Astrocyte (in vitro differentiated cells and primary cell): ENCODE measurements around the gene PDE11A. TPM values are rescaled to one million over a fixed set of nuclear protein-coding genes. Genes with fewer than 3 reads are reported as not detected.

Source experiments
- DNase-seq: peaks from one replicate; pipeline ENCODE4 v3.0.0-alpha.2; 2010; ENCODE audit warnings: low read depth
- FAIRE-seq: peaks from 2 replicates; lab custom pipeline; 2011; peaks lifted over from hg19 to GRCh38; lab: Jason Lieb, UNC
- H2AFZ ChIP-seq: 2 replicates; pipeline ENCODE4 v1.6.0; 2012; ENCODE audit warnings: low read depth, low read length, inconsistent platforms
- H3K27ac ChIP-seq: 2 replicates; pipeline ENCODE4 v1.5.1; 2011; ENCODE audit warnings: low read depth, low read length, inconsistent platforms
- H3K27me3 ChIP-seq: 2 replicates; pipeline ENCODE4 v1.6.0; 2011; ENCODE audit warnings: low read length, inconsistent platforms; ENCODE audit not compliant: insufficient read depth
- H3K36me3 ChIP-seq: 2 replicates; pipeline ENCODE4 v1.5.1; 2011; ENCODE audit warnings: low read length, inconsistent platforms; ENCODE audit not compliant: insufficient read depth
- H3K4me1 ChIP-seq: 2 replicates; pipeline ENCODE4 v1.5.1; 2011; ENCODE audit warnings: low read length, inconsistent platforms; ENCODE audit not compliant: insufficient read depth
- H3K4me2 ChIP-seq: 2 replicates; pipeline ENCODE4 v1.6.0; 2012; ENCODE audit warnings: low read length, inconsistent platforms
- H3K4me3 ChIP-seq: 2 replicates; pipeline ENCODE4 v1.5.1; 2011; ENCODE audit warnings: low read depth, mild to moderate bottlenecking, low read length, inconsistent platforms; ENCODE audit not compliant: insufficient read depth
- H3K79me2 ChIP-seq: 2 replicates; pipeline ENCODE4 v1.6.0; 2012; ENCODE audit warnings: mild to moderate bottlenecking, low read length, inconsistent platforms; ENCODE audit not compliant: insufficient read depth
- H3K9ac ChIP-seq: 2 replicates; pipeline ENCODE4 v1.6.0; 2012; ENCODE audit warnings: mild to moderate bottlenecking, low read length, inconsistent platforms
- H3K9me3 ChIP-seq: 2 replicates; pipeline ENCODE4 v1.5.1; 2012; ENCODE audit warnings: low read depth, mild to moderate bottlenecking, low read length, inconsistent platforms; ENCODE audit not compliant: insufficient read depth
- H4K20me1 ChIP-seq: 2 replicates; pipeline ENCODE4 v1.6.0; 2012; ENCODE audit warnings: low read length, inconsistent platforms; ENCODE audit not compliant: insufficient read depth
- H3K27ac Mint-ChIP-seq: one replicate; pipeline ENCODE4 v1.8.0; 2021; ENCODE audit warnings: mild to moderate bottlenecking, mixed read lengths; ENCODE audit not compliant: unreplicated experiment
- H3K27me3 Mint-ChIP-seq: one replicate; pipeline ENCODE4 v1.8.0; 2021; ENCODE audit warnings: low read depth, mixed read lengths; ENCODE audit not compliant: unreplicated experiment
- H3K36me3 Mint-ChIP-seq: one replicate; pipeline ENCODE4 v1.8.0; 2021; ENCODE audit warnings: low read depth, mixed read lengths; ENCODE audit not compliant: unreplicated experiment
- H3K4me1 Mint-ChIP-seq: one replicate; pipeline ENCODE4 v1.8.0; 2021; ENCODE audit warnings: low read depth, mixed read lengths; ENCODE audit not compliant: unreplicated experiment
- H3K4me3 Mint-ChIP-seq: one replicate; pipeline ENCODE4 v1.8.0; 2021; ENCODE audit warnings: mild to moderate bottlenecking, moderate library complexity, mixed read lengths; ENCODE audit not compliant: unreplicated experiment
- H3K9me3 Mint-ChIP-seq: one replicate; pipeline ENCODE4 v1.8.0; 2021; ENCODE audit warnings: mild to moderate bottlenecking, mixed read lengths; ENCODE audit not compliant: unreplicated experiment
- CTCF ChIP-seq: IDR thresholded peaks from 2 replicates; pipeline ENCODE4 v1.5.1; 2011; ENCODE audit warnings: low read depth, mild to moderate bottlenecking, inconsistent platforms, low read length, moderate library complexity; ENCODE audit not compliant: insufficient read depth
- EZH2 ChIP-seq: IDR thresholded peaks from 2 replicates; pipeline ENCODE4 v1.6.1; 2012; ENCODE audit warnings: mild to moderate bottlenecking, low read length, inconsistent platforms; ENCODE audit not compliant: insufficient read depth
- total RNA-seq: library from RNA; stranded (reverse); gene quantifications from 2 replicates; pipeline ENCODE4 v1.2.1, GENCODE V29; 2021

The PDE11A gene
- total RNA-seq, 1 donor from 2014 or later = 0.45 TPM

- TF ChIP-seq CTCF = no peak
- TF ChIP-seq EZH2 = no peak
- H3K4me1 Mint-ChIP-seq = no peaks in the 10 kb centered on the region
- Histone ChIP-seq H3K27me3 (no peaks in the 10 kb centered on the region), H3K9ac (no peak overlapping the region), H3K4me2 (no peak overlapping the region), H2AFZ (no peak overlapping the region), H3K36me3 (no peaks in the 10 kb centered on the region), H3K27ac (no peak overlapping the region), H4K20me1 (no peaks in the 10 kb centered on the region), H3K4me1 (no peaks in the 10 kb centered on the region), H3K4me3 (no peak overlapping the region), H3K9me3 (no peaks in the 10 kb centered on the region), H3K79me2 (no peaks in the 10 kb centered on the region)
- no peak overlapping the region for H3K27ac Mint-ChIP-seq
- no peak for DNase-seq
- no peaks in the 10 kb centered on the region for H3K27me3 Mint-ChIP-seq
- no peak overlapping the region for H3K4me3 Mint-ChIP-seq
- H3K9me3 Mint-ChIP-seq = peaks cover 2% of the 10 kb centered on the region
- no peak for FAIRE-seq
- no peaks in the 10 kb centered on the region for H3K36me3 Mint-ChIP-seq
Measured at GRCh38 chr2:178029342-178029741, 43.2 kb downstream of the PDE11A start.

GRCh38 chr2:178025551-178026185, 46.9 kb downstream of the PDE11A start:
- H3K36me3 Mint-ChIP-seq = no peaks in the 10 kb centered on the region
- Histone ChIP-seq H3K4me3 (no peak overlapping the region), H3K4me1 (no peaks in the 10 kb centered on the region), H3K36me3 (no peaks in the 10 kb centered on the region), H3K27ac (no peak overlapping the region), H3K9ac (no peak overlapping the region), H3K4me2 (no peak overlapping the region), H4K20me1 (no peaks in the 10 kb centered on the region), H3K79me2 (no peaks in the 10 kb centered on the region), H3K9me3 (no peaks in the 10 kb centered on the region), H2AFZ (no peak overlapping the region), H3K27me3 (no peaks in the 10 kb centered on the region)
- TF ChIP-seq EZH2 = no peak
- no peak for TF ChIP-seq CTCF
- DNase-seq (no peak), FAIRE-seq (no peak)
- no peak overlapping the region for H3K4me3 Mint-ChIP-seq
- no peaks in the 10 kb centered on the region for H3K9me3 Mint-ChIP-seq
- no peaks in the 10 kb centered on the region for H3K4me1 Mint-ChIP-seq
- H3K27ac Mint-ChIP-seq = no peak overlapping the region
- no peaks in the 10 kb centered on the region for H3K27me3 Mint-ChIP-seq

GRCh38 chr2:178018141-178018540, 54.4 kb downstream of the PDE11A start:
- H3K4me2 ChIP-seq = no peak overlapping the region
- no peaks in the 10 kb centered on the region for H3K27me3 Mint-ChIP-seq
- no peaks in the 10 kb centered on the region for H3K36me3 Mint-ChIP-seq
- H3K9me3 Mint-ChIP-seq = no peaks in the 10 kb centered on the region
- H2AFZ ChIP-seq = no peak overlapping the region
- H3K36me3 ChIP-seq = no peaks in the 10 kb centered on the region
- no peaks in the 10 kb centered on the region for H3K4me1 ChIP-seq
- no peak overlapping the region for H3K4me3 Mint-ChIP-seq
- no peak overlapping the region for H3K9ac ChIP-seq
- TF ChIP-seq EZH2 (no peak), CTCF (no peak)
- no peaks in the 10 kb centered on the region for H3K79me2 ChIP-seq
- H3K4me1 Mint-ChIP-seq = no peaks in the 10 kb centered on the region
- no peaks in the 10 kb centered on the region for H3K27me3 ChIP-seq
- H3K4me3 ChIP-seq = no peak overlapping the region
- no peak overlapping the region for H3K27ac Mint-ChIP-seq
- H3K9me3 ChIP-seq = no peaks in the 10 kb centered on the region
- no peaks in the 10 kb centered on the region for H4K20me1 ChIP-seq
- DNase-seq = no peak
- no peak overlapping the region for H3K27ac ChIP-seq
- no peak for FAIRE-seq
